Measurements from ENCODE around the gene OTOP2.
"Not testable (repeated sequence)": the region's sequence is repeated elsewhere in the genome, so short reads cannot be mapped to it uniquely, and the experiment has no call there.

The OTOP2 gene

GRCh38 chr17:74892013-74892841 lies 31.8 kb upstream of the OTOP2 start:
- Mint-ChIP-seq H3K4me1 (ENCODE audit: low read depth) (peaks cover 12% of the 10 kb centered on the region), H3K9me3 (no peaks in the 10 kb centered on the region), H3K36me3 (ENCODE audit: low read depth) (no peaks in the 10 kb centered on the region), H3K27ac (no peak overlapping the region), H3K4me3 (no peak overlapping the region), H3K27me3 (peaks cover 77% of the 10 kb centered on the region)
- intact Hi-C loops (cut with micrococcal nuclease) = no loop called here

DNA sequence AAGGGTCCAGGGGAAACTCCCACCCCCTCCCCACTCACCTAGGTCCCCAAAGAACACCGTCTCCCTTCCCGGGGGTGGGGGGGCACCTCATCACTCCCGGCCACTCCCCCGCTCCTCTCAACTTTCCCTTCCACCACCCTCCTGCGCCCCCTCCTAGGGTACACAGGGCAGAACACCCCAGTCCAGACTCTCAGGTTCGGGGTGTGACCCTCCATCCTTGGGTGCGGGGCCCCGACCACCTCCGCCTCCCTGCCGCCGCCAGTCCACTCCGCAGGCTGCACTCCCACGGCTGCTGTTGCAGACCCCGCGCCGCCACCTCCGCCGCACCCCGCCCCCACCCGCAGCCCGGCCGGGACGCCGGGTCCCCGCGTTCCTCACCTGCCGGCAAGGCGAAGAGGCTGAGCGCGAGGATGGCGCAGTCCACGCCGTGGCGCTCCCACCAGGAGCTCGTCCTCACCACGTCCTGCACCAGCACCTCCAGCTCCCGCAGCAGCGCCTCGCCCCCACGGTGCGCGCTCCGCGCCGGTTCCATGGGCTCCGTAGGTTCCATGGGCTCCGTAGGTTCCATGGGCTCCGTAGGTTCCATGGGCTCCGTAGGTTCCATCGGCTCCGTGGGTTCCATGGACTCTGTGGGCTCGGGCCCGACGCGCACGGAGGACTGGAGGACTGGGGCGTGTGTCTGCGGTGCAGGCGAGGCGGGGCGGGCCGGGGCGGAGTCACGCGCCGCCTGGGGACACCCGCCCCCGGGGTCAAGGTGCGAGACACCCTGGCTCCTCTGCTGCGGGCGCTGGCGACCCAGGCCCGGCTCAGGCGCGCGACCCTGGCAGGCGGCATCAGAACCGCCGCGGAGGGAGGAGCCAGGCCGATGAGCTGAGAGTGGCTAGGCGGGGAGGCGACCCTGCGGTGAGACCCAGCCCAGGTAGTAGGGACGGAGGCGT lies 30.8 kb upstream of the OTOP2 start, which contains the start of gene FADS6:
Gene FADS6 (minus strand): TSS at position 660 of the 938 bp plus-strand sequence. CDS start 38 bp downstream, at position 622.
- Mint-ChIP-seq H3K9me3 (no peaks in the 10 kb centered on the region), H3K36me3 (ENCODE audit: low read depth) (no peaks in the 10 kb centered on the region), H3K27ac (no peak within 1 kb of the TSS), H3K4me3 (peak within 1 kb of the TSS; percentile 59), H3K4me1 (ENCODE audit: low read depth) (peaks cover 12% of the 10 kb centered on the region), H3K27me3 (peaks cover 75% of the 10 kb centered on the region)
- intact Hi-C loops (cut with micrococcal nuclease) = no loop called here

- H3K27ac Mint-ChIP-seq = no peak overlapping the region
- intact Hi-C loops (cut with micrococcal nuclease) = no loop called here
- H3K9me3 Mint-ChIP-seq = no peaks in the 10 kb centered on the region
- H3K36me3 Mint-ChIP-seq (ENCODE audit: low read depth) = no peaks in the 10 kb centered on the region
- peak overlapping the region; percentile 22 for H3K4me3 Mint-ChIP-seq
- peaks cover 71% of the 10 kb centered on the region for H3K27me3 Mint-ChIP-seq
- H3K4me1 Mint-ChIP-seq (ENCODE audit: low read depth) = peaks cover 12% of the 10 kb centered on the region
Observed at GRCh38 chr17:74893936-74894671, 30.0 kb upstream of the OTOP2 start.

DNA sequence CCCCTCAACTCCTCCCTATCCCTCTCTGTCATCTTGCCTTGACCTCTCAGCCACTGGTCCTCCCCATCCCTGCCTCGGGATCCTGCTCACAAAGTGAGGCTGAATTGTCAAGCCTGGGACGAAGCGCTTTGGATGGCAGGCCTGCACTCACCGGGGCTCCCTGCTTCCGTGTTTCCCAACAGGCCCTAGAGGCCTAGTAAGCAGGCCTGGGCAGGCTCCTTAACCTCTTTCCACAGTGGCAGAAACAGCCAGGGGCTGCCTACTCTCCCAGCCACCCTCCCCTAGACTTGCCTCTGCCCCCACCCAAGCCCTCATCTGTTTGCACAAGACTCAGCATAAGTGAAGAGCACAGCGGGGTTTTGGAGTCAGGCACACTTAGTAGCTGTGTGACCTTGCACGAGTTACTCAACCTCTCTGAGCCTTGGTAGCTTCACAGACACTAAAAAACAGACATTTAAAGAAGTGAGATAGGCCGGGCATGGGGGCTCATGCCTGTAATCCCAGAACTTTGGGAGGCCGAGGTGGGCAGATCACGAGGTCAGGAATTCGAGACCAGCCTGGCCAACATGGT lies 25.6 kb upstream of the OTOP2 start:
- Mint-ChIP-seq H3K9me3 (no peaks in the 10 kb centered on the region), H3K4me1 (ENCODE audit: low read depth) (peaks cover 6% of the 10 kb centered on the region), H3K4me3 (no peak overlapping the region), H3K27ac (no peak overlapping the region), H3K36me3 (ENCODE audit: low read depth) (no peaks in the 10 kb centered on the region), H3K27me3 (peaks cover 59% of the 10 kb centered on the region)
- intact Hi-C loops (cut with micrococcal nuclease) = no loop called here

GRCh38 chr17:74900208-74900607 lies 23.9 kb upstream of the OTOP2 start:
- H3K4me3 Mint-ChIP-seq = no peak overlapping the region
- H3K9me3 Mint-ChIP-seq = no peaks in the 10 kb centered on the region
- no peak overlapping the region for H3K27ac Mint-ChIP-seq
- intact Hi-C loops (cut with micrococcal nuclease) = no loop called here
- peaks cover 51% of the 10 kb centered on the region for H3K27me3 Mint-ChIP-seq
- H3K36me3 Mint-ChIP-seq (ENCODE audit: low read depth) = no peaks in the 10 kb centered on the region
- no peaks in the 10 kb centered on the region for H3K4me1 Mint-ChIP-seq (ENCODE audit: low read depth)

- H3K27ac Mint-ChIP-seq = no peak overlapping the region
- H3K36me3 Mint-ChIP-seq (ENCODE audit: low read depth) = no peaks in the 10 kb centered on the region
- peaks cover 43% of the 10 kb centered on the region for H3K27me3 Mint-ChIP-seq
- no peak overlapping the region for H3K4me3 Mint-ChIP-seq
- intact Hi-C loops (cut with micrococcal nuclease) = no loop called here
- H3K9me3 Mint-ChIP-seq = no peaks in the 10 kb centered on the region
- H3K4me1 Mint-ChIP-seq (ENCODE audit: low read depth) = no peaks in the 10 kb centered on the region
Observed at GRCh38 chr17:74901353-74902135, 22.5 kb upstream of the OTOP2 start.

DNA sequence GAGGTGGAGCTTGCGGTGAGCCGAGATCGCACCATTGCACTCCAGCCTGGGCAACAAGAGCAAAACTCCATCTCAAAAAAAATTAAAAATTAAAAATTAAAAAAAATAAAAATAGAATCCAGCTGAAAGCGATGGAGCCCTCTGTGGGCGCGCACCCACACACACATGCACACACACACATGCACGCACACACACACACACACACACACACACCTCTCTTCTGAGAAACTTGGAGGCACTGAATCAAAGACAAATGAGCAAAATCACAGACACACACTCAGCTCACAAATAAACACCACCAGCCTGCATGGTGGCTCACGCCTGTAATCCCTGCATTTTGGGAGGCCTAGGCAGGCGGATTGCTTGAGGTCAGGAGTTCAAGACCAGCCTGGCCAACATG lies 21.0 kb upstream of the OTOP2 start:
- Mint-ChIP-seq H3K36me3 (ENCODE audit: low read depth) (no peaks in the 10 kb centered on the region), H3K4me3 (no peak overlapping the region), H3K27ac (no peak overlapping the region), H3K27me3 (peaks cover 40% of the 10 kb centered on the region), H3K9me3 (no peaks in the 10 kb centered on the region), H3K4me1 (ENCODE audit: low read depth) (no peaks in the 10 kb centered on the region)
- intact Hi-C loops (cut with micrococcal nuclease) = no loop called here

- intact Hi-C loops (cut with micrococcal nuclease) = no loop called here
- peaks cover 43% of the 10 kb centered on the region for H3K27me3 Mint-ChIP-seq
- H3K9me3 Mint-ChIP-seq = no peaks in the 10 kb centered on the region
- no peaks in the 10 kb centered on the region for H3K36me3 Mint-ChIP-seq (ENCODE audit: low read depth)
- H3K27ac Mint-ChIP-seq = no peak overlapping the region
- H3K4me3 Mint-ChIP-seq = no peak overlapping the region
- H3K4me1 Mint-ChIP-seq (ENCODE audit: low read depth) = no peaks in the 10 kb centered on the region
Observed at GRCh38 chr17:74903671-74904070, 20.4 kb upstream of the OTOP2 start.

- Mint-ChIP-seq H3K4me3 (no peak overlapping the region), H3K27me3 (peaks cover 46% of the 10 kb centered on the region), H3K36me3 (ENCODE audit: low read depth) (no peaks in the 10 kb centered on the region), H3K27ac (no peak overlapping the region), H3K4me1 (ENCODE audit: low read depth) (no peaks in the 10 kb centered on the region), H3K9me3 (no peaks in the 10 kb centered on the region)
- intact Hi-C loops (cut with micrococcal nuclease) = no loop called here
Observed at GRCh38 chr17:74904687-74905409, 19.2 kb upstream of the OTOP2 start.

GRCh38 chr17:74906214-74906793 lies 17.8 kb upstream of the OTOP2 start:
- H3K36me3 Mint-ChIP-seq (ENCODE audit: low read depth); H3K27ac Mint-ChIP-seq; H3K9me3 Mint-ChIP-seq; H3K4me3 Mint-ChIP-seq; intact Hi-C loops (cut with micrococcal nuclease); H3K4me1 Mint-ChIP-seq (ENCODE audit: low read depth): not testable (repeated sequence)
- peaks cover 42% of the 10 kb centered on the region for H3K27me3 Mint-ChIP-seq

GRCh38 chr17:74907012-74907411 lies 17.1 kb upstream of the OTOP2 start:
- no peak overlapping the region for H3K4me3 Mint-ChIP-seq
- intact Hi-C loops (cut with micrococcal nuclease) = no loop called here
- no peaks in the 10 kb centered on the region for H3K9me3 Mint-ChIP-seq
- H3K27ac Mint-ChIP-seq = no peak overlapping the region
- H3K36me3 Mint-ChIP-seq (ENCODE audit: low read depth) = no peaks in the 10 kb centered on the region
- peaks cover 38% of the 10 kb centered on the region for H3K27me3 Mint-ChIP-seq
- no peaks in the 10 kb centered on the region for H3K4me1 Mint-ChIP-seq (ENCODE audit: low read depth)

DNA sequence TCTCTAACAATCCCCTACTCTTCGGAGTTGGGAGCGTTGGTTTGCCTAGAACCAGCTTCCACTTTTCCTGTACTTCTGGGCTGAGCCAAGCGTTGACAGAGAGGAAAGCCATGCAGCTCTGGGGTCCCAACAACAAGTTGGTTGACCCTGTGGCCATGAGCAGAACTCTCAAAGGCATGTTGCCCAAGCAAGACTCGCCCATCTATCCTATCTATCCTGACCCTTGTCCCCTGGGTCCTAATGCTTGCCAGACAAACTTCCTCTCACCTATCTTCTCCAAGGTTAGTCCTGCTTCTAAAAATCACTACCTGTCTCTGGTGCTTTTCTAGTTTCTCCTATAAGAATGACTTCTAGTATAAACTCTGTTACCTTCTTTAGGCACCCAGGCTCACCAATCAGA lies 15.0 kb upstream of the OTOP2 start:
- peaks cover 28% of the 10 kb centered on the region for H3K27me3 Mint-ChIP-seq
- H3K9me3 Mint-ChIP-seq; H3K36me3 Mint-ChIP-seq (ENCODE audit: low read depth); intact Hi-C loops (cut with micrococcal nuclease); H3K27ac Mint-ChIP-seq; H3K4me3 Mint-ChIP-seq; H3K4me1 Mint-ChIP-seq (ENCODE audit: low read depth): not testable (repeated sequence)

Measured in dendritic cell treated with granulocyte-macrophage colony-stimulating factor and Interleukin-4, amounts not matched to agents 40 ng/mL and 50 ng/mL, for 4 days (primary cell).